ENCODE results near the gene SMIM10. TPM values are rescaled to one million over a fixed set of nuclear protein-coding genes. Genes with fewer than 3 reads are reported as not detected.
A peak's percentile ranks its signal among the peaks of the same experiment; 100 is the strongest.
"Not testable (repeated sequence)": the region's sequence is repeated elsewhere in the genome, so short reads cannot be mapped to it uniquely, and the experiment has no call there.

Gene SMIM10
- under 1 TPM; 0.35 to 0.38 TPM for total RNA-seq

DNA sequence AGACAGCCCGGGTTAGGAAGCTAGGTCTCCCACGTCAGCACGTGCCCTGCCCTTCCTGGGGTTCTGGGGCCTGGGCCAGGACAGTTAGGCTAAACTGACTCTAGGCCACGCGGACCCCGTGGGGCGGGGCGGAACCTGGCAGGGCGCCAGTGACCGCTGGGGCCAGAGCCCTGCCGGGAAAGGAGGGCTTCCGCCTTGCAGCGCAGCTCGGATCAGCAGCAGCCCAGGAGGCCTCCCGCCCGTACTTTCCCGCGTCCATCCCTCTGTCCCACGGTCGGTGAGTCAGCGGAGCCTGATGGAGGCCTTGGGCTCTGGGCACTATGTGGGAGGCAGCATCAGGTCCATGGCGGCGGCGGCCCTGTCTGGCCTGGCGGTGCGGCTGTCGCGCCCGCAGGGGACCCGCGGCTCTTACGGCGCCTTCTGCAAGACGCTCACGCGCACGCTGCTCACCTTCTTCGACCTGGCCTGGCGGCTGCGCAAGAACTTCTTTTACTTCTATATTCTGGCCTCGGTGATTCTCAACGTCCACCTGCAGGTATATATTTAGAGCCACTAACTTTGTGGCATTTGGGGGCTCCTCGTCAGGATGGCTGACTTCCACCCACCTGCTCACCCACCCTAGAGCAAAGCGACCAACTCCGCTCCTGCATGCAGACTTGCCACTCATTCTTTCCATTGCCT, at the start of gene SMIM10:
Gene SMIM10 (plus strand): TSS at position 191 of the 681 bp plus-strand sequence. CDS start 105 bp downstream, at position 296.
- H3K9me3 Mint-ChIP-seq: no peaks in the 10 kb centered on the region
- H3K4me3 Mint-ChIP-seq: peak within 1 kb of the TSS; percentile 62
- POLR2A ChIA-PET: no interaction called here
- no peak within 1 kb of the TSS for H3K27ac Mint-ChIP-seq
- DNase-seq: peak; percentile 21
- H3K36me3 Mint-ChIP-seq (ENCODE audit: low read depth): no peaks in the 10 kb centered on the region
- CTCF ChIA-PET: interaction anchor here (0.8 to 0.9 kb wide), 2 partner anchors 26 to 95 kb away, joined by 4 to 5 read pairs; no protein-coding TSS in a partner anchor
- peaks cover 15% of the 10 kb centered on the region for H3K27me3 Mint-ChIP-seq
- H3K4me1 Mint-ChIP-seq: peaks cover 10% of the 10 kb centered on the region

GRCh38 chrX:134946364-134946763, 44.4 kb upstream of the SMIM10 start:
- H3K9me3 Mint-ChIP-seq; DNase-seq; H3K4me1 Mint-ChIP-seq; CTCF ChIA-PET; H3K27ac Mint-ChIP-seq; H3K36me3 Mint-ChIP-seq (ENCODE audit: low read depth); H3K4me3 Mint-ChIP-seq; H3K27me3 Mint-ChIP-seq; POLR2A ChIA-PET: not testable (repeated sequence)

DNA sequence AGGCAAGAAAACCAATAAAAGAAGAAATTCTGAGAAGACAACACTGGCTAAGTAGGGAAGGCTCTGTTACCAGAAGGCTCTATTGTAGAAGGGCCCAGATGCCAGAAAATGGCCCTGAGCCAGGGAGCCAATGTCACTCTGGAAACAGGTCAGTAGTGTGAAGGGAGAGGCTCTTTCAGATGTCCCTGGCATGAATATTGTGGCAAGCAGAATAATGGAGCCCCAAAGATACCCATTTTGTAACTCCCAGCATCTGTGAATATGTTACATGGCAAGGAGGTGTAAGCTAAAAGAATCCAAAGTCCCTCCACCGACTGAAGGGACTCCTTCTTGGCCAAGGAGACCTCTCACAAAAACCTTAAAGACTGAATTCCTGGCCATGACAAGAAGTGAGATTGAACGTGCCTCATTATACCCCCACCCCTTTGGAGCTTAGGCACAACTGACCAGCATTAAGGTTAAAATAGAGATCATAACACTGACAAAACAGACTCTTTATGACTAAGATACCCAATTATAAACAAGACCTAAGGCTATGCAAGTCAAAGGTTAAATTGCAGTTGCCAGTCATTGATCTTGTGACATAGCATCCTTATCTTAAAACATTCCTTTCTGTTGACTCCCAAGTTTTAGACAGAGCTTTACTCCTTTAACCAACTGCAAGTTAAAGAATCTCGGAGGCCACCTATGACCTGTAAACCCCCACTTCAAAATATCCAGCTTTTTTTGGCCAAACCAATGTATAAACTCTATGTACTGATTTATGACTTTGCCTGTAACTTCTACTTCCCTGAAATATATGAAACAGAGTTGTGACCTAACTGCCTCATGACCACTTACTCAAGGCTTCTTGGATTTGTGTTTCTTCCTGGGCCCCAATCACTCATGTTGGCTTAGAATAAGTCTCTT, 42.2 kb upstream of the SMIM10 start:
- ChIA-PET CTCF (no interaction called here), POLR2A (no interaction called here)
- no peak overlapping the region for H3K4me3 Mint-ChIP-seq
- H3K27ac Mint-ChIP-seq: no peak overlapping the region
- no peaks in the 10 kb centered on the region for H3K36me3 Mint-ChIP-seq (ENCODE audit: low read depth)
- H3K27me3 Mint-ChIP-seq: no peaks in the 10 kb centered on the region
- no peaks in the 10 kb centered on the region for H3K9me3 Mint-ChIP-seq
- H3K4me1 Mint-ChIP-seq: peaks cover 8% of the 10 kb centered on the region
- no peak for DNase-seq

DNA sequence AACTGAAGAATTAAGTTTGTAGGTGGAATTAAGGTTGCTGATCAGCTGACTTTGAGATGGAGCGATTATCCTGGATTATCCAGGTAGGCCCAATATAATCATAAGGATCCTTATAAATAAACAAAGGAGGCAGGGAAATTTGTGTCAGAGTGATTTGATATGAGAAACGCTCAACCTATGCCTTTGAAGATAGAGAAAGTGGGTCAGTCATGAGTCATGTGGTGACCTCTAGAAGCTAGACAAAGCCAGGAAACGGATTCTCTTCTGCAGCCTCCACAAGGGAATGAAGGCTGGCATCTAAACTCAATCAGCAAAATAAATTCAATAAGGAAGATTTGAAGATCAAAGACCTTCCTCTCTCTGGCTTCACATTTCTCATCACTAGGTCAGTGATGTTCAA, 41.5 kb upstream of the SMIM10 start:
- ChIA-PET CTCF (no interaction called here), POLR2A (no interaction called here)
- Mint-ChIP-seq H3K27ac (no peak overlapping the region), H3K36me3 (ENCODE audit: low read depth) (no peaks in the 10 kb centered on the region), H3K4me1 (peaks cover 8% of the 10 kb centered on the region), H3K9me3 (no peaks in the 10 kb centered on the region), H3K4me3 (no peak overlapping the region), H3K27me3 (no peaks in the 10 kb centered on the region)
- DNase-seq: no peak

- no peaks in the 10 kb centered on the region for H3K4me1 Mint-ChIP-seq
- no peak overlapping the region for H3K27ac Mint-ChIP-seq
- H3K4me3 Mint-ChIP-seq: no peak overlapping the region
- DNase-seq: no peak
- ChIA-PET POLR2A (no interaction called here), CTCF (no interaction called here)
- H3K36me3 Mint-ChIP-seq (ENCODE audit: low read depth): no peaks in the 10 kb centered on the region
- H3K27me3 Mint-ChIP-seq: peaks cover 8% of the 10 kb centered on the region
- no peaks in the 10 kb centered on the region for H3K9me3 Mint-ChIP-seq
Measured at GRCh38 chrX:134957836-134958235, 33.0 kb upstream of the SMIM10 start.

DNA sequence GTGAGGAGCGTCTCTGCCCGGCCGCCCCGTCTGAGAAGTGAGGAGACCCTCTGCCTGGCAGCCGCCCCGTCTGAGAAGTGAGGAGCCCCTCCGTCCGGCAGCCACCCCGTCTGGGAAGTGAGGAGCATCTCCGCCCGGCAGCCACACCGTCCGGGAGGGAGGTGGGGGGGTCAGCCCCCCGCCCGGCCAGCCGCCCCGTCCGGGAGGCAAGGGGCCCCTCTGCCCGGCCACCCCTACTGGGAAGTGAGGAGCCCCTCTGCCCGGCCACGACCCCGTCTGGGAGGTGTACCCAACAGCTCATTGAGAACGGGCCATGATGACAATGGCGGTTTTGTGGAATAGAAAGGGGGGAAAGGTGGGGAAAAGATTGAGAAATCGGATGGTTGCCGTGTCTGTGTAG, 30.4 kb upstream of the SMIM10 start:
- DNase-seq; H3K36me3 Mint-ChIP-seq (ENCODE audit: low read depth); CTCF ChIA-PET; H3K4me3 Mint-ChIP-seq; POLR2A ChIA-PET; H3K9me3 Mint-ChIP-seq; H3K4me1 Mint-ChIP-seq; H3K27ac Mint-ChIP-seq: not testable (repeated sequence)
- H3K27me3 Mint-ChIP-seq: peaks cover 14% of the 10 kb centered on the region

GRCh38 chrX:134963041-134963440, 27.8 kb upstream of the SMIM10 start:
- Mint-ChIP-seq H3K27ac (no peak overlapping the region), H3K36me3 (ENCODE audit: low read depth) (no peaks in the 10 kb centered on the region), H3K27me3 (peaks cover 14% of the 10 kb centered on the region), H3K9me3 (no peaks in the 10 kb centered on the region), H3K4me3 (no peak overlapping the region), H3K4me1 (no peaks in the 10 kb centered on the region)
- ChIA-PET POLR2A (no interaction called here), CTCF (no interaction called here)
- no peak for DNase-seq

DNA sequence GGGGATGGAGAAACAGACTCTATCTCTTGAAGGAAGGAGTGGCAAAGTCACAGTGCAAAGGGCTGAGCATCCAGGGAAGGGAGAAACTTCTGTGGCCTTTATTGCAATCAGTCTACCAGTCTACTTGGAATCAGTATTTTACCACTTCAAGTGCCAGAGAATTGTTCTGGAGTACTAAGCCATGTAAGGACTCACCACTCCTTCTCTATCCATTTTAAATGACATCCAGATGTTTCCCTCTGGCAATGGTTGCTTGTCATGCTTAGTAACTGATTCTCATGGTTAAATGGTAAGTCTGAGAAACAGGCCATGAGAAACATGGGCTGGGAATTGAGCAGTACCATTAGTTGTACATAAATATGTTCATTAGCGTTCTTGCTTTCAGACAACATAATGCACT, 21.1 kb upstream of the SMIM10 start:
- Mint-ChIP-seq H3K36me3 (ENCODE audit: low read depth) (no peaks in the 10 kb centered on the region), H3K9me3 (no peaks in the 10 kb centered on the region), H3K27me3 (peaks cover 12% of the 10 kb centered on the region), H3K4me3 (no peak overlapping the region), H3K27ac (no peak overlapping the region), H3K4me1 (no peaks in the 10 kb centered on the region)
- CTCF ChIA-PET: no interaction called here
- POLR2A ChIA-PET: no interaction called here
- DNase-seq: no peak

GRCh38 chrX:134971926-134972325, 18.9 kb upstream of the SMIM10 start:
- CTCF ChIA-PET: no interaction called here
- Mint-ChIP-seq H3K27ac (no peak overlapping the region), H3K36me3 (ENCODE audit: low read depth) (no peaks in the 10 kb centered on the region), H3K4me3 (no peak overlapping the region), H3K4me1 (no peaks in the 10 kb centered on the region), H3K9me3 (no peaks in the 10 kb centered on the region), H3K27me3 (peaks cover 11% of the 10 kb centered on the region)
- no peak for DNase-seq
- POLR2A ChIA-PET: no interaction called here

- Mint-ChIP-seq H3K27ac (no peak overlapping the region), H3K4me1 (no peaks in the 10 kb centered on the region), H3K27me3 (peaks cover 20% of the 10 kb centered on the region), H3K4me3 (no peak overlapping the region), H3K9me3 (no peaks in the 10 kb centered on the region), H3K36me3 (ENCODE audit: low read depth) (no peaks in the 10 kb centered on the region)
- no peak for DNase-seq
- CTCF ChIA-PET: no interaction called here
- POLR2A ChIA-PET: no interaction called here
Measured at GRCh38 chrX:134975516-134975915, 15.3 kb upstream of the SMIM10 start.

DNA sequence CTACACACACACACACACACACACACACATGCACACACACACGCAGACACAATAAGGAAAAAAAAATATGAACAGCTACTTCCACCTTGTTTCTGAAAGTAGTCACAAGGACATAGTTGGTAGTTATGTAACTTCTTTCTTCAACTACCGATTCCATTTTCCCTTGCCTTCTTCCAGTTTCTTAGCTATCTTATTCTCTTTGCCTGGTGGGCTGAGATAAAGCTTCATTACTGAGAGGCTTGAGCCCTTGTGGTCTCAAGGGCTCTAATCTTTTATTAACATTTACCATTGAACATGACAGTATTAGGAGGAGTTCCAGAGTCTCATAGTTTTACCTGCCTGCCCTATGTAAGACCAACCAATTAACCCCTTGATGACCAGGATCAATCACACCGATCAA, 8.9 kb upstream of the SMIM10 start:
- Mint-ChIP-seq H3K4me3 (no peak overlapping the region), H3K36me3 (ENCODE audit: low read depth) (no peaks in the 10 kb centered on the region), H3K27ac (no peak overlapping the region), H3K4me1 (no peaks in the 10 kb centered on the region), H3K27me3 (peaks cover 11% of the 10 kb centered on the region), H3K9me3 (no peaks in the 10 kb centered on the region)
- no peak for DNase-seq
- CTCF ChIA-PET: no interaction called here
- POLR2A ChIA-PET: no interaction called here

DNA sequence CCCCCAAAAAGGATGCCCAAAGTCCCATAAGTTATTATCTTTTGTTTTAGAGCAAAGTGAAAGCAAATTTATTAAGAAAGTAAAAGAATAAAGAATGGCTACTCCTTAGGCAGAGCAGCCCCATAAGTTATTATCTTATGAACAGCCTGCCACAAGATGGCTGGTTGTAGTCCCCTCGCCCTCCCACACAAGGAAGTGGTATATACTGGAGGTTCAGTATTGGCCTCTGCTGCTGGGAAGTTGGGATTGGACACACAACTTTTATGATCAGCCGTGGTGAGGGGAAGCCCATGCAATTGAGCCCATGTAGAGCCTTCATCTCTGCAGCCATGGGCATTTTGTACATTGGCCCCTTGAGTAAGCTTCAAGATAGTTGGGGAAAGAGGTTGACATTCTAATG, 8.0 kb upstream of the SMIM10 start:
- Mint-ChIP-seq H3K27me3 (peaks cover 11% of the 10 kb centered on the region), H3K4me1 (no peaks in the 10 kb centered on the region), H3K27ac (no peak overlapping the region), H3K36me3 (ENCODE audit: low read depth) (no peaks in the 10 kb centered on the region), H3K9me3 (no peaks in the 10 kb centered on the region), H3K4me3 (no peak overlapping the region)
- ChIA-PET POLR2A (no interaction called here), CTCF (no interaction called here)
- DNase-seq: no peak

DNA sequence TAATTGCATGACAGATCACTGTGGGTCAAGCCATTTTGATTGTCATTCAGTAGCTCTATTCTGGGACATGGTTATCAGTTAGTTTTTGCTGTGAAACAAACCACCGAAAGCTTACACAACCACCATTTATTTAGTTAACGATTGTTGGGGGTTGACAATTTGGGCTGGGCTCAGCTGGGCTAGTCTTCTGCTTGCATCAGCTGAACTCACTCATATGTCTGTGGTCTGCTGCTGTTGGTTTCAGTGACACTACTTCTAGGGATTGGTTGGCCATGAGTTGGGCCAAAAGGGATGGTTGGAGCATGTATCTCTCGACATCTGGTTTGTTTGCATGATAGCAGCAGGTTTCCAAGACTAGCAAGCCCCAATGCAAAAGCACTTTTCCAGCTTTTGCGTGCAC, 5.3 kb upstream of the SMIM10 start:
- Mint-ChIP-seq H3K9me3 (no peaks in the 10 kb centered on the region), H3K36me3 (ENCODE audit: low read depth) (no peaks in the 10 kb centered on the region), H3K4me3 (no peak overlapping the region), H3K27ac (no peak overlapping the region), H3K27me3 (peaks cover 10% of the 10 kb centered on the region), H3K4me1 (peaks cover 2% of the 10 kb centered on the region)
- no peak for DNase-seq
- CTCF ChIA-PET: no interaction called here
- POLR2A ChIA-PET: no interaction called here

- ChIA-PET POLR2A (no interaction called here), CTCF (interaction anchor here (0.8 kb wide), 1 partner anchor 25 kb away, joined by 5 read pairs; no protein-coding TSS in a partner anchor)
- Mint-ChIP-seq H3K27me3 (peaks cover 14% of the 10 kb centered on the region), H3K4me1 (peaks cover 10% of the 10 kb centered on the region), H3K36me3 (ENCODE audit: low read depth) (no peaks in the 10 kb centered on the region), H3K27ac (no peak overlapping the region), H3K9me3 (no peaks in the 10 kb centered on the region), H3K4me3 (no peak overlapping the region)
- DNase-seq: no peak
Measured at GRCh38 chrX:134990475-134990800, 353 bp upstream of the SMIM10 start.

All from activated CD4-positive, alpha-beta memory T cell treated with anti-CD3 and anti-CD28 coated beads, Interleukin-2, amount 10 ng/mL, durations not matched to agents 7 days and 5 days (primary cell).